HG02678 (cell line): ENCODE results near the gene EPS8.
A peak's percentile ranks its signal among the peaks of the same experiment; 100 is the strongest.

ENCODE experiments used
- ATAC-seq: cut with Tn5 transposase; IDR thresholded peaks from one replicate; pipeline ENCODE4 v1.9.1; 2021; ENCODE audit warnings: mild to moderate bottlenecking, moderate library complexity; ENCODE audit not compliant: unreplicated experiment

Gene EPS8

GRCh38 chr12:15721316-15722115 is 67.7 kb downstream of the EPS8 start:
- ATAC-seq: no peak

GRCh38 chr12:15720295-15720694 is 68.9 kb downstream of the EPS8 start:
- no peak for ATAC-seq

GRCh38 chr12:15719230-15719629 is 70.0 kb downstream of the EPS8 start:
- no peak for ATAC-seq

- ATAC-seq: no peak
Observed at GRCh38 chr12:15717940-15718567, 71.1 kb downstream of the EPS8 start.

GRCh38 chr12:15716581-15716980 is 72.6 kb downstream of the EPS8 start:
- no peak for ATAC-seq

GRCh38 chr12:15714256-15714655 is 74.9 kb downstream of the EPS8 start:
- no peak for ATAC-seq

GRCh38 chr12:15712823-15713660 is 76.1 kb downstream of the EPS8 start:
- ATAC-seq: no peak

- no peak for ATAC-seq
Observed at GRCh38 chr12:15712160-15712559, 77.0 kb downstream of the EPS8 start.

- ATAC-seq: no peak
Observed at GRCh38 chr12:15710860-15711510, 78.2 kb downstream of the EPS8 start.

- no peak for ATAC-seq
Observed at GRCh38 chr12:15709551-15709950, 79.6 kb downstream of the EPS8 start.

- ATAC-seq: no peak
Observed at GRCh38 chr12:15708396-15709076, 80.7 kb downstream of the EPS8 start.

- no peak for ATAC-seq
Observed at GRCh38 chr12:15707516-15708199, 81.5 kb downstream of the EPS8 start.

GRCh38 chr12:15706010-15706676 is 83.0 kb downstream of the EPS8 start:
- ATAC-seq: no peak

- no peak for ATAC-seq
Observed at GRCh38 chr12:15705606-15706005, 83.6 kb downstream of the EPS8 start.

GRCh38 chr12:15702276-15702675 is 86.9 kb downstream of the EPS8 start:
- no peak for ATAC-seq

- ATAC-seq: no peak
Observed at GRCh38 chr12:15701631-15702156, 87.5 kb downstream of the EPS8 start.

- peak; percentile 58 for ATAC-seq
Observed at GRCh38 chr12:15701206-15701605, 88.0 kb downstream of the EPS8 start.

GRCh38 chr12:15700595-15700994 is 88.6 kb downstream of the EPS8 start:
- peak; percentile 66 for ATAC-seq

- ATAC-seq: no peak
Observed at GRCh38 chr12:15699886-15700285, 89.3 kb downstream of the EPS8 start.
